AG09319 (cell line): ENCODE data around the gene HOXA9.

ENCODE experiments used
- DNase-seq: peaks from one replicate; pipeline ENCODE4 v3.0.0-alpha.2; 2010; ENCODE audit warnings: low read depth; ENCODE audit errors: extremely low read depth
- TF ChIP-seq, protein P1 (sequence below): IDR thresholded peaks from 2 replicates; pipeline ENCODE4 v1.5.1; 2011; ENCODE audit warnings: low read depth, mild to moderate bottlenecking, inconsistent platforms, low read length, moderate library complexity

HOXA9 gene

DNA sequence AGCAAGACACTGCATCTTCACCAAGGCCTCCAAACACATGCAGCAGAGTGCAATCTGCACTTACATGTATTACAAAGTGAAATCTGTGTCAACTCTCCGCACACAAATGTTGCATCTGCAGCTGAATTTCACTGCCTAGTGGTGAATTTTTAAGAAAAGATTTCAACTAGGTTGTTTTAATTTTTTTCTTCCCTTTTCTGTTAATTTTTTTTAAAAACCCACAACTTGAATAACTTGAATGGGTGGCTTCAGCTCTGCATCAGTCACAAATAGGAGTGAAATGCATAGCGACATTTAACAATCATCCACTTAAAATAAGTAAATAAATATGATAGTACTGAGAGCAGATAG lies 28.6 kb upstream of the HOXA9 start:
- DNase-seq = no peak
- TF ChIP-seq, protein P1, sequence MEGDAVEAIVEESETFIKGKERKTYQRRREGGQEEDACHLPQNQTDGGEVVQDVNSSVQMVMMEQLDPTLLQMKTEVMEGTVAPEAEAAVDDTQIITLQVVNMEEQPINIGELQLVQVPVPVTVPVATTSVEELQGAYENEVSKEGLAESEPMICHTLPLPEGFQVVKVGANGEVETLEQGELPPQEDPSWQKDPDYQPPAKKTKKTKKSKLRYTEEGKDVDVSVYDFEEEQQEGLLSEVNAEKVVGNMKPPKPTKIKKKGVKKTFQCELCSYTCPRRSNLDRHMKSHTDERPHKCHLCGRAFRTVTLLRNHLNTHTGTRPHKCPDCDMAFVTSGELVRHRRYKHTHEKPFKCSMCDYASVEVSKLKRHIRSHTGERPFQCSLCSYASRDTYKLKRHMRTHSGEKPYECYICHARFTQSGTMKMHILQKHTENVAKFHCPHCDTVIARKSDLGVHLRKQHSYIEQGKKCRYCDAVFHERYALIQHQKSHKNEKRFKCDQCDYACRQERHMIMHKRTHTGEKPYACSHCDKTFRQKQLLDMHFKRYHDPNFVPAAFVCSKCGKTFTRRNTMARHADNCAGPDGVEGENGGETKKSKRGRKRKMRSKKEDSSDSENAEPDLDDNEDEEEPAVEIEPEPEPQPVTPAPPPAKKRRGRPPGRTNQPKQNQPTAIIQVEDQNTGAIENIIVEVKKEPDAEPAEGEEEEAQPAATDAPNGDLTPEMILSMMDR = no peak

DNA sequence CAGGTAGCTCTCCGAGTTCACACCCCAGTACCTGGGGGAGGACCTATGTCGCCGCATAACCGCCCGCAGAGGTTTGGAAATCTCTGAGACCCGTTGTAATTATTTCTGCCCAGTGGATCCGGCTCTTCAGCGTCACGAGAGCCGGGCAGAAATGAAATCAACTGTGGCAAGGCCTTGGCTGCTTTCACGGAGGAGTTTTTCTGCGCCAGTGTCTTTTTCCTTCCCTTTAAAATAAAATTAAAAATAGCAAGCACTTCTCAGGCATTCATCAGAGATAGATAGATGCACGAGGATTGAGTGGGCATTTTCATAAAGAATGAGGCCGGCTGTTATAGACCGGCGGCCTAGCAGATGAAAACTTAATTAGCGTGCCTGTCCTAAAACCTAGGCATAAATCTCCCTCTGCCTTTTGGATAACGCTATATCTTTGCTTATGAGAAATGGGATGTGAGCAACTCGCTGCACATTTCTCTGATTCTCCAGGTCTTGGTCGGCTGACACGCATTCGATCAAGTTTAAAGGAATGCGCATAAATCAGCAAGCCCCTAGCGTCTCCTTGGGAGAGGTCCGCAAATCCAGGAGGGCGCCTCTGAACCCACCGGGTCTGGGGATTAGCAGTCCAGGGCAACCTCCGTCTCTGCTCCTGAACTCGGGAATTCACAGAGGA lies 28.1 kb upstream of the HOXA9 start:
- DNase-seq = no peak
- TF ChIP-seq, protein P1 = no peak

DNA sequence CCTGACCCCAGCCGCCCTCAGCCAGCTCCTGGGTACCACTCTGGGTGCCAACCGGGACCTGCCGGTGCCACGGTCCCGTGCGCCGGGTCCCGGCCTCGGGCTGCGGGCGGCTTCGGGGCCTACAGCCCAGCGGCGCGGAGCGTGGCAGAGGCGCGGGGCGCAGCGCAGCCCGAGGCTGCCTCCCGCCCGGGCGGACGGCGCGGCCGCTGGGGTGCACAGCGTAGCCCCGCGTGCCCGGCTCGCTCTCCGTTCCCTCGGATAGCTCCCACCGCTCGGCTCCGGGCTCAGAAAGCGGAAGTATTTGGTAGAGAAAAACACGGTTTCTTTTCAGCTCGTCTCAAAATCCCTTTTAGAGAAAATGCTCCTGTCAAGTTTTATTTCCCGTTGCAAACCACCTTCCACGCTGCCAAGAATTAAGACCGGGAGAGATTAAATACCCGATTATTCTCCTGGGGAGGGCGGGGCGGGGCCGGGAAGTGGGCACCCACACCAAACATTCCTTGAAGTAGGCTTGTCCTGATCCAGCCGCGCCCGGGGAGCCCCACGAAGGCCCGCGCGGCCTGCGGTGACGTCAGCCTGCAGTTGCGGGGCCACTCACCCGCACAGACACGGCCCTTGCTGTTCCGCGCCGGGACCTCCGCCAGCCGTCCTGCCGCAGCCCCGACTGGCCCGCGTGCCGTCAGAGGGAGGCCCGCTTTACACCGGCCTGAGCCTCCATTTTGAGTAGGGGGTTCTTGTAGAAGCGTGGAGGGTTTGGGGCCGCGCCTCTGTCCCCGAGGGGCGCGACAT lies 27.4 kb upstream of the HOXA9 start:
- DNase-seq = no peak
- TF ChIP-seq, protein P1 = no peak

DNA sequence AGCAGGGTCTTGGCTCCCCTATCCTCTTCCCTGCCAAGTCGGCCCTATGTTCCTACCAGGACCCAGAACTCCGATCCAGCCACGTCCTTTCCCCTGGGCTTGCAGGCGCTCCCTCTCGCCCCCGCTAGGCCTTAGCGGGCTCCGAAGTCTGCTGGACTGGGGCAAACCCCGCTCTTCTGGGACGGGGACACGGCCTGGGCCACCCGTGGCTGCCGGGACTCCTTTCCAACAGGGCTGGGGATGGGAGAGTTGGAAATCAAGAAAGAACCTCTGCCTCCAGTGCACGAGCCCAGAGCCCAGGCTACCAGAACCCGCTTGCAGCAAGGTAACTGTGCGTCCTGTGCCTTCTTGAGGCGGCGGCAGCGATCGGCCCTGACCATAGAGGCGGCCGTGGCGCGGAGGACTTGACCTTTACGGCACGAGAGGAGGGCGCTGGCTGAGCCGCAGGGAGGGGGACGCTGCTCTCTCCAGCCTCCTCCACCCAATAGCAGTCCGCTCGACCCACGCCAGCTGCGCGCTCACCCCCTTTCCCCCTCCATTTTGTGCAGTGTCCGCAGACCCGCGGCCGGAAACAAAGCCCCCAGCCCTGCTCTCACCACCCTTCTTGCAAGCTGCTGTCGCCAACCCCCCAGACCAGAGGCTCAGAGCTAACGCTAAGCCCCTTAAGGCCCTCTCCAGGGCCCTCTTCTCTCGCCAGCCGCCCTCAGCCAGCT lies 26.7 kb upstream of the HOXA9 start:
- DNase-seq = no peak
- TF ChIP-seq, protein P1 = no peak

DNA sequence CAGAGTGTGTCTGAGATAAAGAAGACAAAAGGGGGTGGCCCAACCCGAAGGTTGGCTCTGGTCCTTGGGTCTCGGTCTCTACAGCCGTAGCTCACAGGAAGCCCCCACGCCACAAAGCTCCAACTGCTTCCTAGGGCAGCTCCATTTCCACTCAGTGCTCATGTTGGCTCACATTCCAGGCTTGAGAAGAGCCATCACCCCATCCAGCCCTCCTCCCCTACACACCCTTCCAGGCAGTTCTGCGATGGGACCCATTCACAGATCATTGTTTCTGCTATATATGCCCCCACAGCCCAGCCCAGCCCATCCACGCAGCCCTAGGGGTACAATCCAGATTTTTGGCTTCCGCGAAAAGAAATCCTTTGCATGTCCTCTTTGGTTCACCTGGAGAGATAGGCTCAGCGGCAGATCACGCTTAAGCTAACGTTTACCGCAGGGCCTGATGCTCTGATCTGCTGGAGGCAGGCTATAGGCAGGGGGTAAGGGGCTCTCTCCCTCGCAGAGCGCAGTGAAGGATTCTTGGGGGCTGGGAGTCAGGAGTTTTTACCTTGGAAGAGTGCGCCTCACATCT lies 25.9 kb upstream of the HOXA9 start:
- TF ChIP-seq, protein P1 = no peak
- DNase-seq = no peak

DNA sequence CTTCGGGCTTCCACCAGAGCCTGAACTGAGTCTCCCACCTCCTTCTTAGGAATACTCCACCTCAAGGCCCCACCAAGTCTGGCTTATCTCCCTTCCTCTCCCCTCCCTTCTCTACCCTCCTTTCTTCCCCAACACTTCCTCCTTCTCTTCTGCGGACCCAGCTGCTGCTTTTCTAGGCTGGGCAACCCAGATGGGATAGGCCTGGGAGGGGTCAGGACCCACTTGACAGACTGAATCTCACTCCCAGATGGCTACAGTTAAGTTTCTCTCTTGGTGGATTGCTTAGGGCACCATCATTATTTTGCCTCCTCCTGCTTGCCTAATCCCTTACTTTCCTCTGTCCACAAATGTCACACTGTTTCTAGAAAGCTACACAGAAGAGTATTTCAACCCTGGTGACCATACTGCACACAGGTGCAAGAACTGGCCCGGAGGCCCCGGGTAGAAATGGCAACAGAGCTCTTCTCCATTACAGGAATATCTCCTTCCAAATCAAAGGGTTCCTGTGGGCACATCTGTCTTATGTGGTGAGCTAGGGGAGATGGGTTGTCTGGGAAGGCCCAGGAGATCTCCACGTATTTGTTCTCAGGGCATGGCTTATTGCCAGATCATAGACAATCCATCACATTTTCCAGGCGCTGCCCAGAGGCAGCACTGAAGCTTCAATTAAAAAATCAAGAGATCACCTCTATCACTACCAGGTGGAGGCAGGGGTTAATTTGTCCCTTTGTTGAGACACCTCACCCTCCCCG lies 24.8 kb upstream of the HOXA9 start:
- TF ChIP-seq, protein P1 = no peak
- DNase-seq = no peak
